Fibroblast of lung (primary cell): ENCODE measurements around the gene SPDYE3. TPM values are rescaled to one million over a fixed set of nuclear protein-coding genes. Genes with fewer than 3 reads are reported as not detected.
"Not testable (repeated sequence)": the region's sequence is repeated elsewhere in the genome, so short reads cannot be mapped to it uniquely, and the experiment has no call there.

Experiments
- DNase-seq, 2 donors: peaks; one replicate each; pipeline versions ENCODE4 v3.0.0 to v3.0.0-alpha.2; 2010; ENCODE audit warnings: low read depth in 2 of 2
- H2AFZ ChIP-seq: 2 replicates; pipeline ENCODE4 v1.5.1; 2012; ENCODE audit warnings: low read length, control low read depth, inconsistent platforms
- H3K27ac ChIP-seq: 2 replicates; pipeline ENCODE4 v1.5.1; 2011; ENCODE audit warnings: low read length, control low read depth; ENCODE audit not compliant: insufficient read depth
- H3K27me3 ChIP-seq: 2 replicates; pipeline ENCODE4 v1.5.1; 2011; ENCODE audit warnings: mild to moderate bottlenecking, low read length; ENCODE audit not compliant: control insufficient read depth, insufficient read depth
- H3K36me3 ChIP-seq: 2 replicates; pipeline ENCODE4 v1.5.1; 2011; ENCODE audit warnings: low read length; ENCODE audit not compliant: control insufficient read depth, insufficient read depth
- H3K4me1 ChIP-seq: 2 replicates; pipeline ENCODE4 v1.5.1; 2011; ENCODE audit warnings: low read length; ENCODE audit not compliant: control insufficient read depth, insufficient read depth; ENCODE audit errors: extremely low read depth
- H3K4me2 ChIP-seq: 2 replicates; pipeline ENCODE4 v1.5.1; 2011; ENCODE audit warnings: low read length, control low read depth; ENCODE audit not compliant: insufficient read depth; ENCODE audit errors: extremely low read depth
- H3K4me3 ChIP-seq, 4 experiments: fragments of 200-600 bp in 1 of 4; sonication (generic) in 1 of 4; replicated peaks in 1 of 4; 2 replicates each; pipeline ENCODE4 v1.5.1; 2011 to 2016; ENCODE audit warnings: low read length in 4 of 4, low read depth in 3 of 4, mild to moderate bottlenecking in 3 of 4, control low read depth in 2 of 4, inconsistent platforms in 1 of 4, mixed read lengths in 1 of 4; ENCODE audit not compliant: insufficient read depth in 1 of 4; ENCODE audit errors: control extremely low read depth in 1 of 4
- H3K79me2 ChIP-seq: 2 replicates; pipeline ENCODE4 v1.5.1; 2012; ENCODE audit warnings: mild to moderate bottlenecking, low read length, inconsistent platforms; ENCODE audit not compliant: control insufficient read depth, insufficient read depth
- H3K9ac ChIP-seq: 2 replicates; pipeline ENCODE4 v1.5.1; 2011; ENCODE audit warnings: mild to moderate bottlenecking, low read length, control low read depth; ENCODE audit not compliant: insufficient read depth
- H3K9me3 ChIP-seq: 2 replicates; pipeline ENCODE4 v1.5.1; 2012; ENCODE audit warnings: low read depth, low read length; ENCODE audit not compliant: control insufficient read depth, insufficient read depth
- H4K20me1 ChIP-seq: 2 replicates; pipeline ENCODE4 v1.5.1; 2011; ENCODE audit warnings: low read length; ENCODE audit not compliant: control insufficient read depth, insufficient read depth; ENCODE audit errors: extremely low read depth
- polyA minus RNA-seq: library from RNA; depleted of rRNA, polyadenylated mRNA; stranded (reverse); fragments of >200 nt; gene quantifications from 2 replicates; pipeline ENCODE4 v1.2.3, GENCODE V29; 2011; ENCODE audit warnings: low replicate concordance
- polyA plus RNA-seq, 2 donors: library from polyadenylated mRNA; depleted of rRNA in 1 of 2; stranded (reverse) in 1 of 2; unstranded in 1 of 2; fragments of >200 nt; gene quantifications; 2 replicates each; pipeline ENCODE4 v1.2.1, GENCODE V29; 2011 to 2012; ENCODE audit warnings: missing spikeins in 1 of 2
- total RNA-seq: library from RNA; depleted of rRNA; stranded (reverse); fragments of >200 nt; gene quantifications from 2 replicates; pipeline ENCODE4 v1.2.1, GENCODE V29; 2014

The SPDYE3 gene
- total RNA-seq: not detected in 2 replicates
- not detected in 2 replicates for polyA plus RNA-seq
- 2.0 and 2.1 TPM in 2 replicates for polyA plus RNA-seq (2012)
- not detected in 2 replicates for polyA minus RNA-seq

- not testable (repeated sequence) for H3K4me2 ChIP-seq, H3K27ac ChIP-seq, H3K4me1 ChIP-seq, DNase-seq, H2AFZ ChIP-seq, H3K9me3 ChIP-seq, H3K27me3 ChIP-seq, H3K4me3 ChIP-seq, H4K20me1 ChIP-seq, H3K36me3 ChIP-seq, H3K9ac ChIP-seq, H3K79me2 ChIP-seq
Measured at GRCh38 chr7:100307402-100307801, at the start of gene SPDYE3. TSS of gene SPDYE3 (plus strand) at chr7:100307702. CDS start at chr7:100307886, 184 bp downstream.

GRCh38 chr7:100259984-100260383 is 47.5 kb upstream of the SPDYE3 start:
- H2AFZ ChIP-seq, H4K20me1 ChIP-seq, H3K79me2 ChIP-seq, H3K36me3 ChIP-seq, H3K4me3 ChIP-seq, H3K9ac ChIP-seq, H3K27ac ChIP-seq, H3K4me2 ChIP-seq, H3K4me1 ChIP-seq, H3K27me3 ChIP-seq, DNase-seq, H3K9me3 ChIP-seq: not testable (repeated sequence)

GRCh38 chr7:100262896-100263295 is 44.6 kb upstream of the SPDYE3 start:
- H3K4me1 ChIP-seq, H3K4me2 ChIP-seq, H4K20me1 ChIP-seq, H3K79me2 ChIP-seq, DNase-seq, H3K4me3 ChIP-seq, H2AFZ ChIP-seq, H3K36me3 ChIP-seq, H3K9ac ChIP-seq, H3K9me3 ChIP-seq, H3K27ac ChIP-seq, H3K27me3 ChIP-seq: not testable (repeated sequence)

GRCh38 chr7:100264223-100264622 is 43.3 kb upstream of the SPDYE3 start:
- not testable (repeated sequence) for H3K36me3 ChIP-seq, H4K20me1 ChIP-seq

GRCh38 chr7:100264669-100265165 is 42.8 kb upstream of the SPDYE3 start:
- DNase-seq: peak in 1 of 2 donors; percentile 61
- not testable (repeated sequence) for H3K36me3 ChIP-seq, H3K4me1 ChIP-seq

More at GRCh38 chr7:100264223-100264622, 43.3 kb upstream of the SPDYE3 start:
- DNase-seq, H3K27ac ChIP-seq, H3K9ac ChIP-seq, H3K4me1 ChIP-seq, H2AFZ ChIP-seq, H3K4me3 ChIP-seq, H3K79me2 ChIP-seq, H3K9me3 ChIP-seq, H3K27me3 ChIP-seq, H3K4me2 ChIP-seq: not testable (repeated sequence)

GRCh38 chr7:100265851-100266250 is 41.7 kb upstream of the SPDYE3 start:
- not testable (repeated sequence) for H3K9ac ChIP-seq, H4K20me1 ChIP-seq, H3K9me3 ChIP-seq, H3K4me1 ChIP-seq, H3K4me3 ChIP-seq, H3K27me3 ChIP-seq, H3K27ac ChIP-seq, DNase-seq, H2AFZ ChIP-seq, H3K79me2 ChIP-seq, H3K4me2 ChIP-seq, H3K36me3 ChIP-seq

More at GRCh38 chr7:100264669-100265165, 42.8 kb upstream of the SPDYE3 start:
- not testable (repeated sequence) for H2AFZ ChIP-seq, H4K20me1 ChIP-seq, H3K4me2 ChIP-seq, H3K27me3 ChIP-seq, H3K4me3 ChIP-seq, H3K27ac ChIP-seq, H3K79me2 ChIP-seq, H3K9me3 ChIP-seq, H3K9ac ChIP-seq
